SK-N-MC (cell line): Measurements from ENCODE around the gene TMEM190.

ENCODE experiments used
- EZH2 ChIP-seq: fragments of 200-600 bp; sonication (generic); IDR thresholded peaks from one replicate; pipeline ENCODE4 v1.6.1; 2017; ENCODE audit warnings: antibody characterized with exemption
- FOXP2 ChIP-seq: optimal IDR thresholded peaks from 2 replicates; pipeline ENCODE3; 2011; ENCODE audit warnings: mild to moderate bottlenecking, moderate library complexity; ENCODE audit not compliant: insufficient read depth; ENCODE audit errors: extremely low read length, control extremely low read depth
- POLR2AphosphoS5 ChIP-seq: IDR thresholded peaks from 2 replicates; pipeline ENCODE4 v1.6.1; 2012; ENCODE audit warnings: mild to moderate bottlenecking, low read depth, low read length, borderline replicate concordance

GRCh38 chr19:55339105-55339888, 37.3 kb upstream of the TMEM190 start, which contains the start of gene KMT5C:
- TF ChIP-seq EZH2 = no peak
- peak; percentile 44 for TF ChIP-seq POLR2AphosphoS5
- TF ChIP-seq FOXP2 = peak; percentile 47
